SK-N-MC (cell line): ENCODE measurements around the gene B3GNT8.
"Not testable (repeated sequence)": the region's sequence is repeated elsewhere in the genome, so short reads cannot be mapped to it uniquely, and the experiment has no call there.

Experiments
- DNase-seq: peaks from one replicate; pipeline ENCODE4 v3.0.0-alpha.2; 2011; ENCODE audit warnings: low read depth, low spot score
- H3K27ac ChIP-seq: fragments of 200-600 bp; sonication (generic); 2 replicates; pipeline ENCODE4 v1.5.1; 2016; ENCODE audit warnings: mixed run types
- H3K36me3 ChIP-seq: fragments of 200-600 bp; sonication (generic); 2 replicates; pipeline ENCODE4 v1.6.1; 2017; ENCODE audit warnings: antibody characterized with exemption, low read length, mixed read lengths; ENCODE audit not compliant: insufficient read depth
- H3K4me3 ChIP-seq: fragments of 200-600 bp; sonication (generic); 2 replicates; pipeline ENCODE4 v1.5.1; 2016
- H3K9ac ChIP-seq: fragments of 200-600 bp; sonication (generic); 2 replicates; pipeline ENCODE4 v1.8.0; 2017; ENCODE audit warnings: mixed run types, mixed read lengths; ENCODE audit not compliant: insufficient read length
- H3K9me3 ChIP-seq: fragments of 200-600 bp; sonication (generic); 2 replicates; pipeline ENCODE4 v1.6.1; 2017; ENCODE audit warnings: low read depth, mild to moderate bottlenecking, antibody characterized with exemption, low read length, moderate library complexity, mixed read lengths
- EZH2 ChIP-seq: fragments of 200-600 bp; sonication (generic); IDR thresholded peaks from one replicate; pipeline ENCODE4 v1.6.1; 2017; ENCODE audit warnings: antibody characterized with exemption
- FOXP2 ChIP-seq: optimal IDR thresholded peaks from 2 replicates; pipeline ENCODE3; 2011; ENCODE audit warnings: mild to moderate bottlenecking, moderate library complexity; ENCODE audit not compliant: insufficient read depth; ENCODE audit errors: extremely low read length, control extremely low read depth
- POLR2AphosphoS5 ChIP-seq: IDR thresholded peaks from 2 replicates; pipeline ENCODE4 v1.6.1; 2012; ENCODE audit warnings: mild to moderate bottlenecking, low read depth, low read length, borderline replicate concordance

B3GNT8 gene

DNA sequence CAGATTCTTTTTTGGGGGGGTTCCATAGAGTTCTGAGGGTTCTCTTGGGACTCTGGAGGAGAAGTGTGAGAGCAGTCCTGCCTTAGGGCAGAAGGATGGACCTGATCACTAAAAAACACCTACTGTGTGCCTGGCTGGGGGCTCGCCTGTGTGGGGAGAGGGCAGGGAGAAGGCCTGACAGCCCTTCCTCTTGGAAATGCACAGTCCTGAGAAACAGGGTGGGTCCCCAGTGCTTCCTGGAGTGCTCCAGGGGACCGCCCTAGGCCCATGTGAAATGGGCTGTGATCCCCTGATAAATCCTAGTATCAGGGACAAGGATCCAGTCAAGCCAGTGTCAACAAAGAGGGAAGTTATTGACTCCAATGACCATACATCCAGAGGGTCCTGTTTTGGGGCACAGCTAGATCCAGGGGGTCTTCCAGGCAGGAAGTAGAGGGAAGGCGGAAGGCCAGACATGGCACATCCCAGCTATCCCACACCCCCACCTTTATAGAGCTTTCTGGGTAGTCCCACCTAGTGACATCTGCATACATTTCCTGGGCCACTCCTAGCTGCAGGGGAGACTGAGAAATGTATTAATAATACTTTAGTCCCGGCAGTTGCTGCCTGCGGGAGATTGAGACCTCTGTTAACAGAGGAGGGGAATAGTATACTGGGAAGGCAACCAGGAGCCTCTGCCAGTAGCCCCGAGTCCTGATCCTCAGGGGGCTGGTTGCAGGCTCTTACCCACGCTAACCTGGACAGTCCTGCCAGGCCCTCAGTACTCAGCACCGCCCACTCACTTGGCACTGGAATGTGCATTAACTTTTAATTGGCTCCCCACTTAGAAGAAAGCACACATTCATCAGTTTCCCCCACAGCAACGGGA lies 15.8 kb downstream of the B3GNT8 start:
- Histone ChIP-seq H3K9me3 (no peaks in the 10 kb centered on the region), H3K9ac (no peak overlapping the region), H3K27ac (no peak overlapping the region), H3K4me3 (no peak overlapping the region), H3K36me3 (no peaks in the 10 kb centered on the region)
- TF ChIP-seq FOXP2 (no peak), EZH2 (no peak)
- no peak for DNase-seq

DNA sequence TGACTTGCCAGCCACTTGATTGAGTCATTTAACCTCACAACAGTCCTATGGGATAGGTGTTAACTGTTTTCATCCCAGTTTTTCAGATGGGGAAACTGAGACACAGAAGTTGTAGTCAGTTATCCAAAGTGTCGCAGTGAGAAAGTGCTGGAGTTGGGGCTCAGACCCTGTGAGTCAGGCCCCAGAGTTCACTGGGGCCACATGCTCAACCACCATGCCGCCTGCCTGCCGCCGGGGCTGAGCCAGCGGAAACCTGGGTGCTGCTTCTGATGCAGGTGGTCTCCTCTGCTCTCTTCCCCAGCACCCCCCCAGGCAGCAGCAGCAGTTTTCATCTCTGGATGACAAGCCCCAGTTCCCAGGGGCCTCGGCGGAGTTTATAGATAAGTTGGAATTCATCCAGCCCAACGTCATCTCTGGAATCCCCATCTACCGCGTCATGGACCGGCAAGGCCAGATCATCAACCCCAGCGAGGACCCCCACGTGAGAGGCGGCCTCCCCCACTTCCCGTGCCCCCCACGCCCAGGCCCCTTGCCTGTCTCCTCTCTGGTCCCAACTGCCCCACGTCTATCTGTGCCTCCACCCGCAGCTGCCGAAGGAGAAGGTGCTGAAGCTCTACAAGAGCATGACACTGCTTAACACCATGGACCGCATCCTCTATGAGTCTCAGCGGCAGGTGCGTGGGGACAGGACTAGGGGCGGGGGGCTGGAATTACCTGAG lies 16.7 kb downstream of the B3GNT8 start:
- no peak overlapping the region for H3K4me3 ChIP-seq
- H3K36me3 ChIP-seq: no peaks in the 10 kb centered on the region
- no peaks in the 10 kb centered on the region for H3K9me3 ChIP-seq
- H3K27ac ChIP-seq: no peak overlapping the region
- H3K9ac ChIP-seq: no peak overlapping the region
- DNase-seq: no peak
- TF ChIP-seq EZH2: no peak
- TF ChIP-seq POLR2AphosphoS5: no peak
- TF ChIP-seq FOXP2: no peak

GRCh38 chr19:41409288-41409687 lies 17.9 kb downstream of the B3GNT8 start:
- TF ChIP-seq EZH2 (no peak), POLR2AphosphoS5 (no peak), FOXP2 (no peak)

DNA sequence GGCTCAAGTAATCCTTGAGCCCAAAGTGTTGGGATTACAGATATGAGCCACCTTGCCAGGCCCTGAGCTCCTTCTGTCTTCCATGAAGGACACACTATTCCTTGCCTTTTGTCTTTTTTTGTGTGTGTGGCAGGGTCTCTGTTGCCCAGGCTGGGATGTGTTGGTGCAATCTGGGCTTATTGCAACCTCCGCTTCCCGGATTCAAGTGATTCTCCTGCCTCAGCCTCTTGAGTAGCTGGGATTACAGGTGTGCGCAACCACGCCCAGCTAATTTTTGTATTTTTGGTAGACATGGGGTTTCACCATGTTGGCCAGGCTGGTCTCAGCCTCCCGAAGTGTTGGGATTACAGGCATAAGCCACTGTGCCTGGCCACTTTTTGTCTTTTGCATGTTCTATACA lies 18.3 kb downstream of the B3GNT8 start:
- H3K27ac ChIP-seq, H3K9ac ChIP-seq, DNase-seq, H3K4me3 ChIP-seq, H3K9me3 ChIP-seq, H3K36me3 ChIP-seq: not testable (repeated sequence)

More at GRCh38 chr19:41409288-41409687, 17.9 kb downstream of the B3GNT8 start:
- Histone ChIP-seq H3K9me3 (no peaks in the 10 kb centered on the region), H3K4me3 (no peak overlapping the region), H3K9ac (no peak overlapping the region), H3K36me3 (no peaks in the 10 kb centered on the region), H3K27ac (no peak overlapping the region)
- no peak for DNase-seq

DNA sequence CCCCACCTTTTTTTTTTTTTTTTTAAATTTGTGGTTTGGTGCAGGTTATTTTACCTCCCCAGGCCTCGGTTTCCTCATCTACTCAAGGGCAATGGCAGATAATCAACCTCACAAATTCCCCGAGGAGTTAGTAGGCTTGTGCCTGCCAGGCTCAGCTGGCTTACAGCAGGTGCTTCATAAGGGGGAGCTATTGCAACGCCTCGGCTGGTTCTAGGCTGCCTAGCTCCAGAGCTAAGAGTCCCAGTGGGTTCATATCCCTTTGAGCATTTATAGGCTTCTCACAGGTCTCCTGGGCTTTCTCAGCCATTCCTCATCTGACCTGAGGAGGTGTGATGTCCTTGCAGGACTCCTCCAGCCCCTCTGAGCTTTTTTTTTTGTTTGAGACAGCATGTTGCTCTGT lies 18.9 kb downstream of the B3GNT8 start:
- no peak overlapping the region for H3K9ac ChIP-seq
- no peak for DNase-seq
- no peak overlapping the region for H3K4me3 ChIP-seq
- TF ChIP-seq EZH2 (no peak), POLR2AphosphoS5 (no peak), FOXP2 (no peak)
- H3K27ac ChIP-seq: no peak overlapping the region
- H3K36me3 ChIP-seq: no peaks in the 10 kb centered on the region
- no peaks in the 10 kb centered on the region for H3K9me3 ChIP-seq

DNA sequence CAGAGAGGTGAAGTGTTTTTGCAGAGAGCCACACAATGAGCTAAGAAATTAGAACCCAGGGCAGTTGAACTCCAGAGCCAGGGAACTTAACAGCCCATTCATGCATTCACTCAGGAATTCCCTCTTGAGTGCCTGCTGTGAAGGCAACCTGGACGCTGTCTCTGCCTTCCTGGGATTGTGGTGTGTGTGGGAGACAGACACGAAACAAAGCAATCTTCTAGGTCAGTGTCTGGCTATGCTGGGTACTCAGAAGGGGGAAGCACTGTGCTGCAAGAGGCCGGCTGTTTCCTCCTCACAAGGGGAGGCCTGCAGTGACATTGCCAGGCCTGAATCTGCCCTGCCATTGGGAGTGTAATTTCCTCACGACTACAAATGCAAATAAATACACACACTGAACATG lies 19.9 kb downstream of the B3GNT8 start:
- no peak overlapping the region for H3K27ac ChIP-seq
- H3K9me3 ChIP-seq: no peaks in the 10 kb centered on the region
- DNase-seq: no peak
- H3K4me3 ChIP-seq: no peak overlapping the region
- TF ChIP-seq FOXP2: no peak
- no peak for TF ChIP-seq POLR2AphosphoS5
- no peak for TF ChIP-seq EZH2
- no peak overlapping the region for H3K9ac ChIP-seq
- H3K36me3 ChIP-seq: no peaks in the 10 kb centered on the region

GRCh38 chr19:41405776-41406175 lies 21.4 kb downstream of the B3GNT8 start:
- Histone ChIP-seq H3K9me3 (no peaks in the 10 kb centered on the region), H3K27ac (no peak overlapping the region), H3K4me3 (no peak overlapping the region), H3K9ac (no peak overlapping the region), H3K36me3 (no peaks in the 10 kb centered on the region)
- TF ChIP-seq EZH2: no peak
- no peak for TF ChIP-seq POLR2AphosphoS5
- no peak for TF ChIP-seq FOXP2
- no peak for DNase-seq

DNA sequence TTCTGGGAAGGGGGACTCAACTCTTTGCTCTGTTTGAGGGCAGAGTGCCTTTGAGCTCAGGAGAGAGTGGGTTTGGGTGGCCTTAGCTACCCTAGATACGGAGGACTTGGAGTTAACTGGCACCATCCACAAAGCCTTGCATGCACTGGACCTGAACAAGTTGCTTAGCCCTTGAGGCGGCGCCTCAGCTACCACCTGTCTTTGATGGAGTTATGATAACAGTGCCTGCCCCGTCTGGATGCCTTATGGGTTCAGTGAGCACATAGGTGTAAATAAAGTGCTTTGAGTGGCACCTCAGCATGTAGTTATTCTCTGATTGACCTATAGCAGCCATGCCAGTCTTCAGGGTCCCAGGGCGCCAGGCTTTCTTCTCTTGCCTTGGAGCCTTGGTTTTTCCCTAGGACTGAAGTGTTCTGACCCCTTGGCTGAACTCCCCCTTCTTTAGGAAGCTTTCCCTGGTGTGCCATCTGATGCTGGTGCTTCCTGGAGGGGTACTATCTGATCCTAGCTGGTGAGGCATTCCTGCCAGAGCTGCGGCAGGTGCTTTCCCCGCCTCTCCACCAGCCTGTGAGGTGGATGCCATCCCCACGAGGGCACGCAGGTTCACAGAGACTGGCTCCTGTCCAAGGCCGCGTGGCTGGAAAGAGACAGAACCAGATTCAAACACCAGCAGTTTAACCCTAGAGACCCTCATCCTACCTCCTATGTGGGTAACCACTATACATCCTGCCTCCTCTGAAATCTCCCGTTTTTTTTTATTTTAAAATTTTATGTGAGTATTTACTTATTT lies 23.8 kb downstream of the B3GNT8 start:
- no peak for TF ChIP-seq FOXP2
- no peak for TF ChIP-seq POLR2AphosphoS5
- TF ChIP-seq EZH2: no peak
- H3K36me3 ChIP-seq: no peaks in the 10 kb centered on the region
- DNase-seq: no peak
- no peaks in the 10 kb centered on the region for H3K9me3 ChIP-seq
- no peak overlapping the region for H3K27ac ChIP-seq
- H3K4me3 ChIP-seq: no peak overlapping the region
- H3K9ac ChIP-seq: no peak overlapping the region
